HL-60 (cell line): ENCODE results near the gene ZFAND6.
A peak's percentile ranks its signal among the peaks of the same experiment; 100 is the strongest.

ENCODE experiments used
- DNase-seq, 2 experiments: peaks; one replicate each; pipeline ENCODE4 v3.0.0-alpha.2; 2010 to 2020; ENCODE audit warnings: low read depth in 1 of 2, low spot score in 1 of 2
- H3K27ac ChIP-seq: fragments of 250-450 bp; sonication (Bioruptor Pico); replicated peaks from 2 replicates; pipeline ENCODE4 v1.5.1; 2020; ENCODE audit warnings: mild to moderate bottlenecking, moderate library complexity
- H3K27me3 ChIP-seq: fragments of 250-450 bp; sonication (Bioruptor Pico); 2 replicates; pipeline ENCODE4 v1.5.1; 2021; ENCODE audit warnings: mild to moderate bottlenecking, moderate library complexity; ENCODE audit not compliant: insufficient read depth, poor library complexity, severe bottlenecking
- H3K4me3 ChIP-seq: replicated peaks from 2 replicates; pipeline ENCODE4 v1.5.1; 2011; ENCODE audit warnings: mild to moderate bottlenecking, control low read depth, low read length; ENCODE audit not compliant: insufficient read depth
- CTCF ChIP-seq: IDR thresholded peaks from one replicate; pipeline ENCODE4 v1.5.1; 2011; ENCODE audit warnings: low read length, control low read depth, inconsistent platforms; ENCODE audit not compliant: insufficient read depth
- GABPA ChIP-seq: IDR thresholded peaks from 2 replicates; pipeline ENCODE4 v1.6.1; 2012; ENCODE audit warnings: low read depth
- POLR2AphosphoS5 ChIP-seq: IDR thresholded peaks from 2 replicates; pipeline ENCODE4 v1.6.1; 2012; ENCODE audit warnings: low read depth
- SPI1 ChIP-seq: IDR thresholded peaks from 2 replicates; pipeline ENCODE4 v1.6.1; 2012; ENCODE audit warnings: low read depth, mild to moderate bottlenecking, borderline replicate concordance
- TF ChIP-seq, protein P1 (sequence below): IDR thresholded peaks from 2 replicates; pipeline ENCODE4 v1.6.1; 2012; ENCODE audit warnings: low read depth; ENCODE audit not compliant: insufficient replicate concordance

The ZFAND6 gene

DNA sequence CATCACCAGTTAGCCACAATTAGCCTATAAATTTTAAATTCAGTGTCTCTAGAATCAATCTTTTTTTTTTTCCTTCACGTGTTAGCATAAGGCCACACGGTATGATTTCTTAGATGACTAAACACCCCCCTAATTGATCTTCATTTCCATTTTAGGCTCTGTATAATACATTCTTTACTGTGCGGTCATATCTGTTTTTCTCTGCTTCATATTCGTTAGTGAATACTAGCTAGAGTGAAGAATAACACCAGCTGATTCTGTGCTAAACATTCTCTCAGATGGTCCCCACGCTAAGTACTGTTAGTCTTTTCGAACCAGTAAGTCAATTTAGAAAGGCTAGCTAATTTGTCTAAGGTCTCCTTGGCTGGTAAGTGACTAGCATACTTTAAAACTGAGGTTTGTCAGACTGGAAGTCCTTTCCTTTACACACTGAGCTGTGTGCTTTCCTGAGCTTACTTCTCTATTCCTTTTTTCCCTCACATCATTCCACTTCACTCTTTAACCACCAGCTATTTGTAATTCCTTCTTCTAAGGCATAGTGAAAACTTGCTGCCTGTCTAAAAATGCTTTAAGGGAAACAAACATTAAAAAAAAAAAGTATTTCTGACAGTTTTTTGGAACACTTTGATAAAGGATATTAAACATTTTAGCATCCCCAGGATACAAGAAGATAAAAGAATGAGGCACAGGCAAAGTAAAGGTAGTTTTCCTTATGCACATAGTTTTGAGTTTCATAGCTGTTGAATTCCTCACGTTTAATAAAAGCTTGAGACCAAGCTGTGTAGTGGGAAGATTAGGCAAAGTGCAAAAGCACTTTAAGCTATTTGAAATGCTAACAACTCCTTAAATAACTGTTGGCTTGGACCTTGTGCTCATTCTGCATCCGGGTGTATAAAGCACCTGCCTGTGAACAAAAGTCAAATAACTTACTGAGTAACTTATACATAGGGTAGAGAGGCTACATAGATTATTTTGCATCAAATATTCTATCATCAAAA is 17.1 kb downstream of the ZFAND6 start:
- Histone ChIP-seq H3K4me3 (no peak overlapping the region), H3K27me3 (no peaks in the 10 kb centered on the region), H3K27ac (no peak overlapping the region)
- no peak for DNase-seq
- TF ChIP-seq, protein P1, sequence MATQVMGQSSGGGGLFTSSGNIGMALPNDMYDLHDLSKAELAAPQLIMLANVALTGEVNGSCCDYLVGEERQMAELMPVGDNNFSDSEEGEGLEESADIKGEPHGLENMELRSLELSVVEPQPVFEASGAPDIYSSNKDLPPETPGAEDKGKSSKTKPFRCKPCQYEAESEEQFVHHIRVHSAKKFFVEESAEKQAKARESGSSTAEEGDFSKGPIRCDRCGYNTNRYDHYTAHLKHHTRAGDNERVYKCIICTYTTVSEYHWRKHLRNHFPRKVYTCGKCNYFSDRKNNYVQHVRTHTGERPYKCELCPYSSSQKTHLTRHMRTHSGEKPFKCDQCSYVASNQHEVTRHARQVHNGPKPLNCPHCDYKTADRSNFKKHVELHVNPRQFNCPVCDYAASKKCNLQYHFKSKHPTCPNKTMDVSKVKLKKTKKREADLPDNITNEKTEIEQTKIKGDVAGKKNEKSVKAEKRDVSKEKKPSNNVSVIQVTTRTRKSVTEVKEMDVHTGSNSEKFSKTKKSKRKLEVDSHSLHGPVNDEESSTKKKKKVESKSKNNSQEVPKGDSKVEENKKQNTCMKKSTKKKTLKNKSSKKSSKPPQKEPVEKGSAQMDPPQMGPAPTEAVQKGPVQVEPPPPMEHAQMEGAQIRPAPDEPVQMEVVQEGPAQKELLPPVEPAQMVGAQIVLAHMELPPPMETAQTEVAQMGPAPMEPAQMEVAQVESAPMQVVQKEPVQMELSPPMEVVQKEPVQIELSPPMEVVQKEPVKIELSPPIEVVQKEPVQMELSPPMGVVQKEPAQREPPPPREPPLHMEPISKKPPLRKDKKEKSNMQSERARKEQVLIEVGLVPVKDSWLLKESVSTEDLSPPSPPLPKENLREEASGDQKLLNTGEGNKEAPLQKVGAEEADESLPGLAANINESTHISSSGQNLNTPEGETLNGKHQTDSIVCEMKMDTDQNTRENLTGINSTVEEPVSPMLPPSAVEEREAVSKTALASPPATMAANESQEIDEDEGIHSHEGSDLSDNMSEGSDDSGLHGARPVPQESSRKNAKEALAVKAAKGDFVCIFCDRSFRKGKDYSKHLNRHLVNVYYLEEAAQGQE = no peak
- no peak for TF ChIP-seq POLR2AphosphoS5
- TF ChIP-seq GABPA = no peak
- TF ChIP-seq CTCF = no peak
- no peak for TF ChIP-seq SPI1

DNA sequence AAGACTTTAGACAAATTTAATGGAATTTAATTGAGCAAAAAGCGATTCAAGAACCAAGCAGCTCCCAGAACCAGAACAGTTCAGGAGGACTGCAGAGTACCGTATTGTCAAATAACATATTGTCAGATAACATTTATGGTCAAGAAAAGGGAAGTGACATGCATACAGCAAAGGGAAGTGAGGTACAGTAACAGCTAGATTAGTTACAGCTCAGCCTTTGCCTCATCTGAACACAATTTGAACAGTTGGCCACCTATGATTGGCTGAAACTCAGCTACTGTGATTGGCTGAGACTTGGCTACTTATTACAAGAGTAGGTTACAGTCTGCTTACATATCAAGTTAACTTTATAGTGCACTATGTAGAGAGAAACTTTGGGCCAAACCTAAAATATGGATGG is 21.9 kb downstream of the ZFAND6 start:
- peak; percentile 36; the same call in 1 of the 2 replicates for TF ChIP-seq POLR2AphosphoS5
- peak; percentile 100 for TF ChIP-seq SPI1
- TF ChIP-seq GABPA = no peak
- TF ChIP-seq, protein P1 = no peak

DNA sequence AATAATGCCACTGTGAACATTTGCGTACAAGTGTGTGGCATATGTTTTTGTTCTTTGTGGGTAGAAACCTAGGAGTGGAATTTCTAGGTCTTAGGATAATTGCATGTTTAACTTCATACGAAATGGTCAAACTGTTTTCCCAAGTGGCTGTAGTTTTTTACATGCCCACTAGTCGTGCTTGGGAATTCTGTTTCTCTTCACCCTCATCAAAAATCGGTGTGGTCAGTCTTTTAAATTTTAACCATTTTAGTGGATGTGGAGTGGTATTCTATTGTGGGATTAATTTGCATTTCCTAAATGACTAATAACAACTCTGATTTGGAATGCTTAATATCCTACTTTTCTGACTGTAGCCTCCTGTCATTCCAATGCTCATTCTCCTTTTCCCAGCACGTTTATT is 27.6 kb downstream of the ZFAND6 start:
- TF ChIP-seq POLR2AphosphoS5 = no peak
- Histone ChIP-seq H3K27me3 (no peaks in the 10 kb centered on the region), H3K27ac (no peak overlapping the region), H3K4me3 (no peak overlapping the region)
- no peak for DNase-seq

More for the DNA sequence above, 21.9 kb downstream of the ZFAND6 start:
- H3K27ac ChIP-seq = peak overlapping the region; percentile 47
- H3K4me3 ChIP-seq = no peak overlapping the region
- peak; percentile 45 to 59 for DNase-seq
- no peaks in the 10 kb centered on the region for H3K27me3 ChIP-seq

- no peak for DNase-seq
- Histone ChIP-seq H3K27ac (no peak overlapping the region), H3K4me3 (no peak overlapping the region), H3K27me3 (no peaks in the 10 kb centered on the region)
- TF ChIP-seq CTCF = no peak
- TF ChIP-seq, protein P1 = no peak
- no peak for TF ChIP-seq GABPA
- no peak for TF ChIP-seq SPI1
- TF ChIP-seq POLR2AphosphoS5 = no peak
Measured at GRCh38 chr15:80090041-80090440, 30.6 kb downstream of the ZFAND6 start.
